Natural killer cell (primary cell): Measurements from ENCODE around the gene LZTR1. TPM values are rescaled to one million over a fixed set of nuclear protein-coding genes. Genes with fewer than 3 reads are reported as not detected.

Experiments used
- ATAC-seq, 3 donors: fragments of 150-1000 bp in 2 of 3; fragments of 200-7000 bp in 1 of 3; cut with Tn5 transposase; 1 replicate in 1 of 3; 2 replicates in 2 of 3; pipeline ENCODE4 v1.10.0; 2021; ENCODE audit warnings: mild to moderate bottlenecking in 2 of 3, moderate library complexity in 2 of 3
- DNase-seq, 2 donors: peaks; one replicate each; pipeline versions ENCODE4 v3.0.0 to v3.0.0-alpha.2; 2013 to 2021; ENCODE audit warnings: mixed read lengths in 1 of 2
- H3K27ac ChIP-seq: one replicate; pipeline ENCODE4 v1.5.1; 2013; ENCODE audit warnings: mild to moderate bottlenecking, low read length
- H3K27me3 ChIP-seq: one replicate; pipeline ENCODE4 v1.6.1; 2013; ENCODE audit warnings: low read length; ENCODE audit not compliant: control insufficient read depth, insufficient read depth
- H3K36me3 ChIP-seq: one replicate; pipeline ENCODE4 v1.6.1; 2013; ENCODE audit warnings: low read length; ENCODE audit not compliant: control insufficient read depth, insufficient read depth
- H3K4me1 ChIP-seq: one replicate; pipeline ENCODE4 v1.6.1; 2013; ENCODE audit warnings: low read length; ENCODE audit not compliant: control insufficient read depth, insufficient read depth
- H3K4me3 ChIP-seq: one replicate; pipeline ENCODE4 v1.5.1; 2013; ENCODE audit warnings: low read length
- H3K9me3 ChIP-seq: one replicate; pipeline ENCODE4 v1.6.1; 2013; ENCODE audit warnings: low read length; ENCODE audit not compliant: control insufficient read depth, insufficient read depth
- H3K27ac Mint-ChIP-seq, 2 donors: one replicate each; pipeline ENCODE4 v1.8.0; 2022; ENCODE audit warnings: mild to moderate bottlenecking in 2 of 2, mixed read lengths in 2 of 2, moderate library complexity in 1 of 2
- H3K27me3 Mint-ChIP-seq, 2 donors: one replicate each; pipeline ENCODE4 v1.8.0; 2022; ENCODE audit warnings: low read depth in 2 of 2, mixed read lengths in 2 of 2
- H3K36me3 Mint-ChIP-seq: one replicate; pipeline ENCODE4 v1.8.0; 2022; ENCODE audit warnings: mixed read lengths
- H3K4me1 Mint-ChIP-seq, 2 donors: one replicate each; pipeline ENCODE4 v1.8.0; 2022; ENCODE audit warnings: mixed read lengths in 2 of 2
- H3K4me3 Mint-ChIP-seq: one replicate; pipeline ENCODE4 v1.8.0; 2022; ENCODE audit warnings: mild to moderate bottlenecking, moderate library complexity, mixed read lengths
- H3K9me3 Mint-ChIP-seq, 2 donors: one replicate each; pipeline ENCODE4 v1.8.0; 2022; ENCODE audit warnings: mixed read lengths in 2 of 2
- CTCF ChIP-seq: fragments of 200-600 bp; IDR thresholded peaks from one replicate; pipeline ENCODE4 v1.8.0; 2022; ENCODE audit warnings: antibody characterized with exemption
- WGBS: methylation state at CpG from one replicate; pipeline ENCODE4 v1.1.7; 2013; ENCODE audit warnings: missing lambda C conversion rate; ENCODE audit not compliant: insufficient coverage; 5-methylcytosine and 5-hydroxymethylcytosine counted together
- intact Hi-C: fragments of 100-400 bp; cut with micrococcal nuclease; formaldehyde crosslinking; loops from one replicate; pipeline ENCODE4 v1.14.2; 2022
- total RNA-seq, 4 donors: library from RNA; stranded (reverse); fragments of 120-200 nt in 1 of 4; gene quantifications; one replicate each; pipeline versions ENCODE4 v1.2.3 to v1.2.4, GENCODE V29; 2013 to 2022

Gene LZTR1
- total RNA-seq, 3 donors from 2014 or later (not counting 1 experiment from before 2014, with no cell fraction given) = 71.9 to 85.0 (median 82.0) TPM

GRCh38 chr22:20987375-20987774 is 5.3 kb downstream of the LZTR1 start:
- Histone ChIP-seq H3K4me3 (no peak overlapping the region), H3K36me3 (peaks cover 25% of the 10 kb centered on the region), H3K27ac (no peak overlapping the region), H3K27me3 (no peaks in the 10 kb centered on the region), H3K9me3 (no peaks in the 10 kb centered on the region), H3K4me1 (peaks cover 9% of the 10 kb centered on the region)
- no peak for DNase-seq
- Mint-ChIP-seq H3K27ac (no peak overlapping the region), H3K9me3 (no peaks in the 10 kb centered on the region), H3K4me1 (peaks cover 12 to 13% of the 10 kb centered on the region in 2 donors), H3K27me3 (no peaks in the 10 kb centered on the region), H3K4me3 (no peak overlapping the region), H3K36me3 (no peaks in the 10 kb centered on the region)
- 98% methylated on average over 14 of the region's 14 CpGs for WGBS
- TF ChIP-seq CTCF = no peak
- intact Hi-C loops = no loop called here
- no peak for ATAC-seq

GRCh38 chr22:20988573-20989322 is 6.7 kb downstream of the LZTR1 start:
- ATAC-seq (no peak), DNase-seq (no peak)
- no peaks in the 10 kb centered on the region for H3K27me3 ChIP-seq
- Mint-ChIP-seq H3K9me3 (no peaks in the 10 kb centered on the region), H3K4me3 (no peak overlapping the region), H3K36me3 (no peaks in the 10 kb centered on the region), H3K27ac (no peak overlapping the region), H3K4me1 (peaks cover 5% of the 10 kb centered on the region in 2 donors), H3K27me3 (no peaks in the 10 kb centered on the region)
- no peak for TF ChIP-seq CTCF
- intact Hi-C loops = no loop called here
- H3K27ac ChIP-seq = no peak overlapping the region
- peaks cover 29% of the 10 kb centered on the region for H3K36me3 ChIP-seq
- no peaks in the 10 kb centered on the region for H3K4me1 ChIP-seq
- WGBS = 96% methylated on average over 16 of the region's 16 CpGs
- H3K4me3 ChIP-seq = no peak overlapping the region
- no peaks in the 10 kb centered on the region for H3K9me3 ChIP-seq

- Mint-ChIP-seq H3K4me3 (no peak overlapping the region), H3K27me3 (no peaks in the 10 kb centered on the region), H3K27ac (no peak overlapping the region), H3K36me3 (no peaks in the 10 kb centered on the region), H3K4me1 (no peaks in the 10 kb centered on the region), H3K9me3 (no peaks in the 10 kb centered on the region)
- TF ChIP-seq CTCF = no peak
- Histone ChIP-seq H3K27me3 (no peaks in the 10 kb centered on the region), H3K4me1 (no peaks in the 10 kb centered on the region), H3K36me3 (peaks cover 31% of the 10 kb centered on the region), H3K27ac (no peak overlapping the region), H3K9me3 (no peaks in the 10 kb centered on the region), H3K4me3 (no peak overlapping the region)
- intact Hi-C loops = no loop called here
- ATAC-seq = no peak
- no peak for DNase-seq
- 32% methylated on average over 17 of the region's 17 CpGs for WGBS
Observed at GRCh38 chr22:20989323-20990138, 7.4 kb downstream of the LZTR1 start.
